ENCODE results near the gene NCOA7.

GRCh38 chr6:125809570-125810170, 18.9 kb downstream of the NCOA7 start:
- TF ChIP-seq, protein P1, sequence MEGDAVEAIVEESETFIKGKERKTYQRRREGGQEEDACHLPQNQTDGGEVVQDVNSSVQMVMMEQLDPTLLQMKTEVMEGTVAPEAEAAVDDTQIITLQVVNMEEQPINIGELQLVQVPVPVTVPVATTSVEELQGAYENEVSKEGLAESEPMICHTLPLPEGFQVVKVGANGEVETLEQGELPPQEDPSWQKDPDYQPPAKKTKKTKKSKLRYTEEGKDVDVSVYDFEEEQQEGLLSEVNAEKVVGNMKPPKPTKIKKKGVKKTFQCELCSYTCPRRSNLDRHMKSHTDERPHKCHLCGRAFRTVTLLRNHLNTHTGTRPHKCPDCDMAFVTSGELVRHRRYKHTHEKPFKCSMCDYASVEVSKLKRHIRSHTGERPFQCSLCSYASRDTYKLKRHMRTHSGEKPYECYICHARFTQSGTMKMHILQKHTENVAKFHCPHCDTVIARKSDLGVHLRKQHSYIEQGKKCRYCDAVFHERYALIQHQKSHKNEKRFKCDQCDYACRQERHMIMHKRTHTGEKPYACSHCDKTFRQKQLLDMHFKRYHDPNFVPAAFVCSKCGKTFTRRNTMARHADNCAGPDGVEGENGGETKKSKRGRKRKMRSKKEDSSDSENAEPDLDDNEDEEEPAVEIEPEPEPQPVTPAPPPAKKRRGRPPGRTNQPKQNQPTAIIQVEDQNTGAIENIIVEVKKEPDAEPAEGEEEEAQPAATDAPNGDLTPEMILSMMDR (IDR thresholded peaks at IDR 0.05): no peak
- TF ChIP-seq EZH2 (IDR thresholded peaks at IDR 0.05): no peak
- no peak for TF ChIP-seq EZH2phosphoT487 (IDR thresholded peaks at IDR 0.05)
